Measurements from ENCODE around the gene GSTO2. TPM values are rescaled to one million over a fixed set of nuclear protein-coding genes. Genes with fewer than 3 reads are reported as not detected.

Gene GSTO2
- total and polyA plus RNA-seq, 10 of the 15 experiments (the other 5 are each of a cell fraction or from before 2014, with no cell fraction given), result 0.16 to 0.86 (median 0.46) TPM

- TF ChIP-seq EZH2 (IDR thresholded peaks at IDR 0.05; ENCODE audit: borderline replicate concordance, control insufficient read depth, low read depth, low read length) (no peak), EED (IDR thresholded peaks at IDR 0.05; ENCODE audit: low read depth) (peak; percentile 20; the same call in 1 of the 2 replicates), PRDM15 (CRISPR knock-in tag; IDR thresholded peaks at IDR 0.05) (no peak), ESRRA (IDR thresholded peaks at IDR 0.05; ENCODE audit: low read length) (no peak), ELK1 (IDR thresholded peaks at IDR 0.05; ENCODE audit: low read depth, low read length) (no peak; the same call in 1 of the 2 replicates), HDAC6 (IDR thresholded peaks at IDR 0.05; ENCODE audit: unreplicated experiment) (no peak), ZSCAN29 (IDR thresholded peaks at IDR 0.05) (no peak), POLR2AphosphoS2 (IDR thresholded peaks at IDR 0.05; ENCODE audit: low read depth, low read length) (peak; percentile 82; the same call in 1 of the 2 replicates), CREM (IDR thresholded peaks at IDR 0.05; ENCODE audit: low read depth) (peak; percentile 93), CBX3 (IDR thresholded peaks at IDR 0.05; ENCODE audit: borderline replicate concordance, low read depth) (no peak), NR2C1 (IDR thresholded peaks at IDR 0.05) (no peak), TCF3 (IDR thresholded peaks at IDR 0.05; ENCODE audit: borderline replicate concordance, insufficient read depth, low read depth, low read length) (peak; percentile 64; the same call in 1 of the 2 replicates), MTA2 (IDR thresholded peaks at IDR 0.05; ENCODE audit: low read depth) (no peak), BACH1 (IDR thresholded peaks at IDR 0.05; ENCODE audit: borderline replicate concordance) (peak; percentile 81), BCL3 (IDR thresholded peaks at IDR 0.05; ENCODE audit: borderline replicate concordance, insufficient read depth, low read depth, low read length, poor library complexity, severe bottlenecking) (peak; percentile 66), BCLAF1 (IDR thresholded peaks at IDR 0.05) (no peak), MEF2B (IDR thresholded peaks at IDR 0.05; ENCODE audit: partially characterized antibody, poor library complexity, severe bottlenecking) (peak; percentile 62), MYB (IDR thresholded peaks at IDR 0.05; ENCODE audit: borderline replicate concordance, low read depth, low read length) (no peak)
These were observed at the start of gene GSTO2 (continued) for GRCh38 chr10:104268713-104269645.

Measured in GM12878 (cell line).